Measurements from ENCODE around the gene PKD2L2.
"Not testable (repeated sequence)": the region's sequence is repeated elsewhere in the genome, so short reads cannot be mapped to it uniquely, and the experiment has no call there.

Gene PKD2L2

DNA sequence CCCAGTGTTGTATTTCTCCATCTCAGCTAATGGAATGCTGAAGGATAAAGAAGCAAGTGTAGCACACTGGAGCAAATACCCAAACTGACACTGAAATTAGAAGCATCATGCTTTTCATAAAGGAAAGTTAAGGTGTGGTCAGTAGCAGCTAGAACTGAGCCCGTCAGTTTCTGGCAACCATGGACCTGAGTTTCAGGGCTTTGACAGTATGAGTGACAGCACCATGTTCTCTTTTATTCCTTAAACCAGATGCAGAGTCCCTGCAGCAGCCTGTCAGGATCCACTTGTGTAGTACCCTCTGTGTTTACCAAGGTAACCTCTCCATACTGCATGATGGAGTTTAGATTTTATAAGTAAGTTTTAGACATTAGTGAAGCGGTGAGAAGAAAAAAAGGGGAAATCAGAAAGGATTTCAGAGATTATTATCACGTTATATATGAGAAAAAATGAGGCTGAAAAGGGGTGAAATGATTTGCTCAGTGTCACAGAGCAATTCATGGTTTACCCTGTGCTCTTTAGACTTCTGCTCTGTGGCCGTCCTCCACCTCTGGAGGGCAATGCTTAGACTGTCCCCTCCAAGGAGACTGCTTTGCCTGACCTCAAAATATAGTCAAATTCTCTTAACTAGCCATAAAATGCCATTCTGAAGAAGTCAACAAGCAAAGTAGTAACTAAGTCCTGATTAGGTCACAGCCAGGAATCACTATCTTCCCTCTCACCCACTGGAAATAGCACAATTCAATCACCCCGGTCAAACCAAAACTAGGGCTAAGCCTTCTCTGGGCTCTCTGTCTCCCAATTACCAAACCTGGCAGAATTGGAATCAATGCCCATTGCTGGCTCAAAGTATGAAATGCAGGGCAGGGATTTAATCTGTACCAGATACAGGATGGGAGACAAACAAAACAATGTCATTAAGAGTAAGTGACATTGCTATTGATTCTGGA, 32.1 kb upstream of the PKD2L2 start:
- TF ChIP-seq CTCF (IDR thresholded peaks at IDR 0.05; ENCODE audit: borderline replicate concordance, insufficient read depth, low read depth, low read length), result no peak
- H3K4me3 ChIP-seq (ENCODE audit: low read depth, low read length), result no peak overlapping the region

- no peak overlapping the region for H3K4me3 ChIP-seq (ENCODE audit: low read depth, low read length)
- TF ChIP-seq CTCF (IDR thresholded peaks at IDR 0.05; ENCODE audit: borderline replicate concordance, insufficient read depth, low read depth, low read length), result no peak
These were observed 30.9 kb upstream of the PKD2L2 start for GRCh38 chr5:137858223-137858916.

DNA sequence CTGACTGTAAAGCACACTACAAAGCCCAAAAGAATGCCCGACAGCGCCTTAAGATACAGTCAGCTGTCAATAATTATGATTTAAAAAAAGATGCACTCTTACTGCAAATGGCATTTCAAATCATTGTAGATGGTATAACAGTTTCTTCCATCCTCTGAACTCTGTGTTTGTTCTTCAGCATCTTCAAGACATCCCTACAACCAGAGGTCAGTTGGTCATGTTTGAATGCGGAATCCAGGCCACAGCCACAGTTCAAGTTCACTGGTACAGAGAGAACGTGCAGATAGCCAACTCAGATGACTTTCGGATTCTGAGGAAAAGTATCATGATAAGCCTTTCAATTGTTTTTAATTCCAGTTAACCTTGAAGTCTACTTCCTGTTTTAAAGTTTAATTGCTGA, 30.3 kb upstream of the PKD2L2 start:
- H3K4me3 ChIP-seq (ENCODE audit: low read depth, low read length), result no peak overlapping the region
- TF ChIP-seq CTCF (IDR thresholded peaks at IDR 0.05; ENCODE audit: borderline replicate concordance, insufficient read depth, low read depth, low read length), result no peak

DNA sequence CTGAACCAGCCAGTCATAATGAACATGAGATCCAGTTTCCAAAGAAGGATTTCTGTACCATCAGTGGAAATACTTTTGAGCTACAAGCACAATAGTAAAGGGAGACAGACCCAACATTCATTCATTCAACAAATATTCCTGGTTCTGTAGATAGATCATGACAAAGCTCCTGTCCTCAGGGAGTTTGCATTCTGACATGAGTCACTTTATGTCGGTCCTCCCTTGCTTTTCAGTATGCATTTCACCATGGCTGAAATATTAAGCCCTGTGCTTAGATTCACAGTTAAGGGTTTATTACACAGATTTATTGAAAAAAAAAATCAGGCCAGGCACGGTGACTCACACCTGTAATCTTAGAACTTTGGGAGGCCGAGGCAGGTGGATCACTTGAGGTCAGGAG, 27.0 kb upstream of the PKD2L2 start:
- no peak for TF ChIP-seq CTCF (IDR thresholded peaks at IDR 0.05; ENCODE audit: borderline replicate concordance, insufficient read depth, low read depth, low read length)

GRCh38 chr5:137863653-137864052, 25.6 kb upstream of the PKD2L2 start:
- H3K4me3 ChIP-seq (ENCODE audit: low read depth, low read length), result not testable (repeated sequence)

More for the DNA sequence above, 27.0 kb upstream of the PKD2L2 start:
- no peak overlapping the region for H3K4me3 ChIP-seq (ENCODE audit: low read depth, low read length)

- no peak overlapping the region for H3K4me3 ChIP-seq (ENCODE audit: low read depth, low read length)
- TF ChIP-seq CTCF (IDR thresholded peaks at IDR 0.05; ENCODE audit: borderline replicate concordance, insufficient read depth, low read depth, low read length), result no peak
These were observed 22.5 kb upstream of the PKD2L2 start for GRCh38 chr5:137866541-137867388.

DNA sequence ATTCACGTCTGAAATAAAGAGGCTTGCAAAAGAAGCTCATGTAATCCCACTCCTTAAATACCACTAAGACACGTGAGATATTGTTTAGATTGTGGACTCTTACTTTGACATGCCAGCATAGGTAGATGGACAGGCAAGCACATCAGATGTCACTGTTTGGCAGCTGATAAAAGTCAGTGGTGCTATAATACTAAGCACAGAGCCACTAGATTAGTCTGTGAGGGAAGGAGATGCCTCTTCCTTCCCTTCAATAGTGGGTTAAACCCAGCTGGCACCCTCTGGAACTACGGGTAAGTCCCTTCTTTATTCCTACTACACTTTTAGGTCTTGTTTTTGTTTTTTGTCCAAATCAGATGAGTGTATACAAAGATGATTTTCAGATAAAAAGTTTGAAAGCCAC, 21.6 kb upstream of the PKD2L2 start, which contains the start of gene MYOT:
Gene MYOT (plus strand): TSS at position 197 of the 400 bp plus-strand sequence. CDS start 2,792 bp downstream, outside the sequence.
- no peak within 1 kb of the TSS for H3K4me3 ChIP-seq (ENCODE audit: low read depth, low read length)
- no peak for TF ChIP-seq CTCF (IDR thresholded peaks at IDR 0.05; ENCODE audit: borderline replicate concordance, insufficient read depth, low read depth, low read length)
